ENCODE data around the gene G3BP2.

- TF ChIP-seq, protein P1, sequence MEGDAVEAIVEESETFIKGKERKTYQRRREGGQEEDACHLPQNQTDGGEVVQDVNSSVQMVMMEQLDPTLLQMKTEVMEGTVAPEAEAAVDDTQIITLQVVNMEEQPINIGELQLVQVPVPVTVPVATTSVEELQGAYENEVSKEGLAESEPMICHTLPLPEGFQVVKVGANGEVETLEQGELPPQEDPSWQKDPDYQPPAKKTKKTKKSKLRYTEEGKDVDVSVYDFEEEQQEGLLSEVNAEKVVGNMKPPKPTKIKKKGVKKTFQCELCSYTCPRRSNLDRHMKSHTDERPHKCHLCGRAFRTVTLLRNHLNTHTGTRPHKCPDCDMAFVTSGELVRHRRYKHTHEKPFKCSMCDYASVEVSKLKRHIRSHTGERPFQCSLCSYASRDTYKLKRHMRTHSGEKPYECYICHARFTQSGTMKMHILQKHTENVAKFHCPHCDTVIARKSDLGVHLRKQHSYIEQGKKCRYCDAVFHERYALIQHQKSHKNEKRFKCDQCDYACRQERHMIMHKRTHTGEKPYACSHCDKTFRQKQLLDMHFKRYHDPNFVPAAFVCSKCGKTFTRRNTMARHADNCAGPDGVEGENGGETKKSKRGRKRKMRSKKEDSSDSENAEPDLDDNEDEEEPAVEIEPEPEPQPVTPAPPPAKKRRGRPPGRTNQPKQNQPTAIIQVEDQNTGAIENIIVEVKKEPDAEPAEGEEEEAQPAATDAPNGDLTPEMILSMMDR (IDR thresholded peaks at IDR 0.05; ENCODE audit: poor library complexity, severe bottlenecking), result no peak
- TF ChIP-seq POLR2AphosphoS5 (IDR thresholded peaks at IDR 0.05) (no peak), EZH2 (IDR thresholded peaks at IDR 0.05; ENCODE audit: borderline replicate concordance, insufficient read depth, low read length, poor library complexity, severe bottlenecking) (no peak), REST (IDR thresholded peaks at IDR 0.05; ENCODE audit: borderline replicate concordance) (no peak), EP300 (conservative IDR thresholded peaks at IDR 0.05; ENCODE audit: poor library complexity, severe bottlenecking) (no peak), RAD21 (conservative IDR thresholded peaks at IDR 0.05) (no peak), TAF1 (IDR thresholded peaks at IDR 0.05; ENCODE audit: low read depth) (no peak), SMC3 (conservative IDR thresholded peaks at IDR 0.05; ENCODE audit: poor library complexity) (no peak)
Observed at GRCh38 chr4:75686346-75686745, 13.1 kb upstream of the G3BP2 start.

Data from neural cell (in vitro differentiated cells).